Right atrium auricular region (tissue), 2 donors: ENCODE results near the gene CCDC93. TPM values are rescaled to one million over a fixed set of nuclear protein-coding genes. Genes with fewer than 3 reads are reported as not detected.
A peak's percentile ranks its signal among the peaks of the same experiment; 100 is the strongest.

ENCODE experiments used
- DNase-seq: peaks from one replicate; pipeline ENCODE4 v3.0.0-alpha.2; 2019; ENCODE audit warnings: low spot score
- H3K27ac ChIP-seq, 2 donors: fragments of 200-600 bp; sonication (generic); 1 replicate in 1 of 2; 2 replicates in 1 of 2; pipeline ENCODE4 v1.5.1; 2016 to 2019
- H3K27me3 ChIP-seq, 2 donors: fragments of 200-600 bp; sonication (generic); one replicate each; pipeline versions ENCODE4 v1.5.1 to v1.6.0; 2017 to 2019
- H3K36me3 ChIP-seq: fragments of 200-600 bp; sonication (generic); one replicate; pipeline ENCODE4 v1.5.1; 2016
- H3K4me1 ChIP-seq, 2 donors: fragments of 200-600 bp; sonication (generic); one replicate each; pipeline versions ENCODE4 v1.5.1 to v1.6.0; 2017 to 2019
- H3K4me3 ChIP-seq, 2 donors: fragments of 200-600 bp; sonication (generic); 1 replicate in 1 of 2; 2 replicates in 1 of 2; pipeline ENCODE4 v1.5.1; 2017 to 2019; ENCODE audit warnings: mild to moderate bottlenecking in 1 of 2, moderate library complexity in 1 of 2
- H3K9me3 ChIP-seq, 2 donors: fragments of 200-600 bp; sonication (generic); one replicate each; pipeline ENCODE4 v1.5.1; 2019
- CTCF ChIP-seq, 2 donors: fragments of 200-600 bp; sonication (generic); IDR thresholded peaks; one replicate each; pipeline ENCODE4 v1.5.1; 2019; ENCODE audit warnings: antibody characterized with exemption in 2 of 2
- total RNA-seq, 2 donors: library from RNA; depleted of rRNA; stranded (reverse); fragments of >200 nt; gene quantifications; one replicate each; pipeline ENCODE4 v1.1.0, GENCODE V29; 2016

CCDC93 gene
- total RNA-seq, 2 donors from 2014 or later: 17.1 to 18.7 TPM

GRCh38 chr2:117982376-117983033, 31.4 kb downstream of the CCDC93 start:
- Histone ChIP-seq H3K9me3 (no peaks in the 10 kb centered on the region), H3K4me3 (no peak overlapping the region), H3K4me1 (peaks cover 0 to 15% of the 10 kb centered on the region in 2 donors), H3K36me3 (peaks cover 35% of the 10 kb centered on the region), H3K27me3 (no peaks in the 10 kb centered on the region), H3K27ac (no peak overlapping the region)
- no peak for TF ChIP-seq CTCF (IDR thresholded peaks at IDR 0.05)
- DNase-seq: no peak

GRCh38 chr2:117981810-117982209, 32.1 kb downstream of the CCDC93 start:
- H3K27ac ChIP-seq: no peak overlapping the region
- TF ChIP-seq CTCF (IDR thresholded peaks at IDR 0.05): no peak

GRCh38 chr2:117980783-117981676, 32.8 kb downstream of the CCDC93 start:
- DNase-seq: no peak
- H3K9me3 ChIP-seq: no peaks in the 10 kb centered on the region
- peaks cover 46% of the 10 kb centered on the region for H3K36me3 ChIP-seq
- H3K4me3 ChIP-seq: no peak overlapping the region
- peaks cover 0 to 15% of the 10 kb centered on the region in 2 donors for H3K4me1 ChIP-seq
- TF ChIP-seq CTCF (IDR thresholded peaks at IDR 0.05): no peak
- no peaks in the 10 kb centered on the region for H3K27me3 ChIP-seq
- peak overlapping the region in 1 of 2 donors; percentile 23 for H3K27ac ChIP-seq

More at GRCh38 chr2:117981810-117982209, 32.1 kb downstream of the CCDC93 start:
- Histone ChIP-seq H3K9me3 (no peaks in the 10 kb centered on the region), H3K4me3 (no peak overlapping the region), H3K36me3 (peaks cover 42% of the 10 kb centered on the region), H3K4me1 (peaks cover 0 to 15% of the 10 kb centered on the region in 2 donors), H3K27me3 (no peaks in the 10 kb centered on the region)
- DNase-seq: no peak

- Histone ChIP-seq H3K27me3 (no peaks in the 10 kb centered on the region), H3K4me1 (peaks cover 0 to 15% of the 10 kb centered on the region in 2 donors), H3K27ac (peak overlapping the region in 1 of 2 donors; percentile 23), H3K36me3 (peaks cover 41% of the 10 kb centered on the region), H3K4me3 (no peak overlapping the region), H3K9me3 (no peaks in the 10 kb centered on the region)
- no peak for DNase-seq
- no peak for TF ChIP-seq CTCF (IDR thresholded peaks at IDR 0.05)
Measured at GRCh38 chr2:117979911-117980701, 33.8 kb downstream of the CCDC93 start.

- no peak overlapping the region for H3K4me3 ChIP-seq
- peaks cover 0 to 7% of the 10 kb centered on the region in 2 donors for H3K4me1 ChIP-seq
- H3K27ac ChIP-seq: no peak overlapping the region
- H3K9me3 ChIP-seq: no peaks in the 10 kb centered on the region
- no peak for TF ChIP-seq CTCF (IDR thresholded peaks at IDR 0.05)
- no peak for DNase-seq
- H3K36me3 ChIP-seq: peaks cover 55% of the 10 kb centered on the region
- H3K27me3 ChIP-seq: no peaks in the 10 kb centered on the region
Measured at GRCh38 chr2:117977696-117978095, 36.2 kb downstream of the CCDC93 start.
